Right cardiac atrium (tissue), 5 donors: Measurements from ENCODE around the gene UNC80. TPM values are rescaled to one million over a fixed set of nuclear protein-coding genes. Genes with fewer than 3 reads are reported as not detected.

Experiments used
- ATAC-seq, 2 donors: fragments of 200-7000 bp; cut with Tn5 transposase; one replicate each; pipeline versions ENCODE4 v1.8.0 to v1.9.1; 2020; ENCODE audit warnings: moderate library complexity in 2 of 2, mild to moderate bottlenecking in 1 of 2
- DNase-seq, 3 donors: peaks; one replicate each; pipeline ENCODE4 v3.0.0-alpha.2; 2020
- H3K27ac ChIP-seq: one replicate; pipeline ENCODE4 v1.5.1; 2013; ENCODE audit warnings: mild to moderate bottlenecking, low read length, control low read depth, moderate library complexity
- H3K27me3 ChIP-seq: one replicate; pipeline ENCODE4 v1.6.1; 2013; ENCODE audit not compliant: control insufficient read depth, insufficient read depth
- H3K4me1 ChIP-seq: one replicate; pipeline ENCODE4 v1.6.1; 2013; ENCODE audit warnings: low read length; ENCODE audit not compliant: control insufficient read depth, insufficient read depth
- H3K4me3 ChIP-seq: one replicate; pipeline ENCODE4 v1.5.1; 2013; ENCODE audit warnings: low read length, control low read depth
- H3K9me3 ChIP-seq: one replicate; pipeline ENCODE4 v1.6.1; 2013; ENCODE audit warnings: low read length; ENCODE audit not compliant: control insufficient read depth
- WGBS: extraction: QIAGEN DNeasy Blood & Tissue Kit; methylation state at CpG from one replicate; pipeline ENCODE4 v1.1.7; 2013; 5-methylcytosine and 5-hydroxymethylcytosine counted together
- intact Hi-C, 4 donors: fragments of 100-400 bp; cut with DNase I; formaldehyde crosslinking; loops; one replicate each; pipeline versions ENCODE4 v1.11.0 to v1.14.0; 2022 to 2023
- polyA plus RNA-seq: library from polyadenylated mRNA; stranded (reverse); fragments of 200-250 nt; gene quantifications from one replicate; pipeline ENCODE4 v1.2.3, GENCODE V29; 2013
- total RNA-seq, 4 donors: library from RNA; stranded (reverse); fragmentation: NEBNext Ultra II Directional; extraction: Animal tissue kit (Norgen Biotek cat#: 25700); gene quantifications; one replicate each; pipeline ENCODE4 v1.2.1, GENCODE V29; 2021
- donor health status: healthy with polysubstance abuse.
- donor health status: DM: no; HTN: yes; CAD: no.
- donor health status: DM: no; HTN: no; CAD: no.
- donor health status: DM: no; HTN: yes; CAD: no; lungs with severe emphysema.
- donor health status: DM: yes; HTN: yes; CAD: no.

UNC80 gene
- total and polyA plus RNA-seq, 5 donors, result 0.02 to 0.20 (median 0.09) TPM; not detected in 1

GRCh38 chr2:209970271-209970670, 198.6 kb downstream of the UNC80 start:
- Histone ChIP-seq H3K27ac (no peak overlapping the region), H3K9me3 (no peaks in the 10 kb centered on the region), H3K27me3 (peaks cover 2% of the 10 kb centered on the region), H3K4me3 (no peak overlapping the region), H3K4me1 (no peaks in the 10 kb centered on the region)
- 96% methylated on average over 2 of the region's 2 CpGs for WGBS
- ATAC-seq (no peak), DNase-seq (no peak)
- intact Hi-C loops, result no loop called here

- DNase-seq (no peak), ATAC-seq (no peak)
- 67% methylated on average over 4 of the region's 4 CpGs for WGBS
- H3K27ac ChIP-seq, result no peak overlapping the region
- no peak overlapping the region for H3K4me3 ChIP-seq
- H3K9me3 ChIP-seq, result no peaks in the 10 kb centered on the region
- H3K27me3 ChIP-seq, result peaks cover 2% of the 10 kb centered on the region
- intact Hi-C loops, result no loop called here
- no peaks in the 10 kb centered on the region for H3K4me1 ChIP-seq
These were observed 199.1 kb downstream of the UNC80 start for GRCh38 chr2:209970711-209971110.

GRCh38 chr2:209973328-209973727, 201.7 kb downstream of the UNC80 start:
- H3K4me3 ChIP-seq, result no peak overlapping the region
- no peak overlapping the region for H3K27ac ChIP-seq
- H3K4me1 ChIP-seq, result no peaks in the 10 kb centered on the region
- H3K27me3 ChIP-seq, result no peaks in the 10 kb centered on the region
- DNase-seq (no peak), ATAC-seq (no peak)
- no peaks in the 10 kb centered on the region for H3K9me3 ChIP-seq
- intact Hi-C loops, result no loop called here
- 37% methylated on average over 1 of the region's 1 CpG for WGBS

- no peaks in the 10 kb centered on the region for H3K9me3 ChIP-seq
- no peak overlapping the region for H3K27ac ChIP-seq
- H3K4me3 ChIP-seq, result no peak overlapping the region
- H3K27me3 ChIP-seq, result no peaks in the 10 kb centered on the region
- 44% methylated on average over 1 of the region's 1 CpG for WGBS
- H3K4me1 ChIP-seq, result no peaks in the 10 kb centered on the region
- DNase-seq, result no peak
- no peak for ATAC-seq
- intact Hi-C loops, result no loop called here
These were observed 202.9 kb downstream of the UNC80 start for GRCh38 chr2:209974576-209974975.

- DNase-seq (no peak), ATAC-seq (no peak)
- WGBS, result 85% methylated on average over 9 of the region's 9 CpGs
- H3K27me3 ChIP-seq, result no peaks in the 10 kb centered on the region
- no peak overlapping the region for H3K27ac ChIP-seq
- intact Hi-C loops, result loop anchor here in 3 of 4 donors (2.0 to 5.0 kb wide), 4 partner anchors 220 to 420 kb away; no protein-coding TSS in a partner anchor
- no peaks in the 10 kb centered on the region for H3K9me3 ChIP-seq
- no peak overlapping the region for H3K4me3 ChIP-seq
- H3K4me1 ChIP-seq, result no peaks in the 10 kb centered on the region
These were observed 205.2 kb downstream of the UNC80 start for GRCh38 chr2:209976698-209977385.

- H3K27me3 ChIP-seq, result peaks cover 3% of the 10 kb centered on the region
- intact Hi-C loops, result loop anchor here (2.0 to 5.0 kb wide), 5 partner anchors 217 to 420 kb away; no protein-coding TSS in a partner anchor
- no peaks in the 10 kb centered on the region for H3K4me1 ChIP-seq
- no peak for ATAC-seq
- no peaks in the 10 kb centered on the region for H3K9me3 ChIP-seq
- 93% methylated on average over 2 of the region's 2 CpGs for WGBS
- H3K27ac ChIP-seq, result no peak overlapping the region
- no peak for DNase-seq
- H3K4me3 ChIP-seq, result no peak overlapping the region
These were observed 206.0 kb downstream of the UNC80 start for GRCh38 chr2:209977386-209978239.

- no peak for ATAC-seq
- Histone ChIP-seq H3K4me1 (no peaks in the 10 kb centered on the region), H3K27me3 (peaks cover 3% of the 10 kb centered on the region), H3K27ac (no peak overlapping the region), H3K4me3 (no peak overlapping the region), H3K9me3 (no peaks in the 10 kb centered on the region)
- no peak for DNase-seq
- 92% methylated on average over 2 of the region's 2 CpGs for WGBS
- intact Hi-C loops, result no loop called here
These were observed 212.7 kb downstream of the UNC80 start for GRCh38 chr2:209984291-209984690.

GRCh38 chr2:209985874-209986273, 214.2 kb downstream of the UNC80 start:
- no peak overlapping the region for H3K4me3 ChIP-seq
- 52% methylated on average over 3 of the region's 3 CpGs for WGBS
- H3K27me3 ChIP-seq, result peaks cover 3% of the 10 kb centered on the region
- no peak for DNase-seq
- intact Hi-C loops, result no loop called here
- no peak for ATAC-seq
- H3K4me1 ChIP-seq, result no peaks in the 10 kb centered on the region
- H3K9me3 ChIP-seq, result no peaks in the 10 kb centered on the region
- H3K27ac ChIP-seq, result no peak overlapping the region

GRCh38 chr2:209986415-209986814, 214.8 kb downstream of the UNC80 start:
- Histone ChIP-seq H3K27me3 (peaks cover 3% of the 10 kb centered on the region), H3K9me3 (no peaks in the 10 kb centered on the region), H3K27ac (no peak overlapping the region), H3K4me3 (no peak overlapping the region), H3K4me1 (no peaks in the 10 kb centered on the region)
- DNase-seq (no peak), ATAC-seq (no peak)
- 89% methylated on average over 2 of the region's 2 CpGs for WGBS
- intact Hi-C loops, result no loop called here

GRCh38 chr2:209988010-209988409, 216.4 kb downstream of the UNC80 start:
- DNase-seq (no peak), ATAC-seq (no peak)
- no peak overlapping the region for H3K4me3 ChIP-seq
- H3K27me3 ChIP-seq, result no peaks in the 10 kb centered on the region
- no peaks in the 10 kb centered on the region for H3K4me1 ChIP-seq
- no peak overlapping the region for H3K27ac ChIP-seq
- intact Hi-C loops, result no loop called here
- H3K9me3 ChIP-seq, result no peaks in the 10 kb centered on the region
- 52% methylated on average over 4 of the region's 4 CpGs for WGBS

- no peaks in the 10 kb centered on the region for H3K9me3 ChIP-seq
- intact Hi-C loops, result no loop called here
- no peaks in the 10 kb centered on the region for H3K27me3 ChIP-seq
- no peak overlapping the region for H3K4me3 ChIP-seq
- no peak for DNase-seq
- WGBS, result 73% methylated on average over 2 of the region's 2 CpGs
- no peak overlapping the region for H3K27ac ChIP-seq
- H3K4me1 ChIP-seq, result no peaks in the 10 kb centered on the region
- no peak for ATAC-seq
These were observed 219.2 kb downstream of the UNC80 start for GRCh38 chr2:209990838-209991237.
